ENCODE measurements around the gene CBFA2T3.

The CBFA2T3 gene

GRCh38 chr16:88884569-88885271 is 92.3 kb downstream of the CBFA2T3 start:
- DNase-seq = no peak

GRCh38 chr16:88883946-88884345 is 93.1 kb downstream of the CBFA2T3 start:
- no peak for DNase-seq

- DNase-seq = no peak
These were observed 93.7 kb downstream of the CBFA2T3 start for GRCh38 chr16:88883117-88883895.

- DNase-seq = peak; percentile 19
These were observed 94.5 kb downstream of the CBFA2T3 start for GRCh38 chr16:88882358-88883030.

DNA sequence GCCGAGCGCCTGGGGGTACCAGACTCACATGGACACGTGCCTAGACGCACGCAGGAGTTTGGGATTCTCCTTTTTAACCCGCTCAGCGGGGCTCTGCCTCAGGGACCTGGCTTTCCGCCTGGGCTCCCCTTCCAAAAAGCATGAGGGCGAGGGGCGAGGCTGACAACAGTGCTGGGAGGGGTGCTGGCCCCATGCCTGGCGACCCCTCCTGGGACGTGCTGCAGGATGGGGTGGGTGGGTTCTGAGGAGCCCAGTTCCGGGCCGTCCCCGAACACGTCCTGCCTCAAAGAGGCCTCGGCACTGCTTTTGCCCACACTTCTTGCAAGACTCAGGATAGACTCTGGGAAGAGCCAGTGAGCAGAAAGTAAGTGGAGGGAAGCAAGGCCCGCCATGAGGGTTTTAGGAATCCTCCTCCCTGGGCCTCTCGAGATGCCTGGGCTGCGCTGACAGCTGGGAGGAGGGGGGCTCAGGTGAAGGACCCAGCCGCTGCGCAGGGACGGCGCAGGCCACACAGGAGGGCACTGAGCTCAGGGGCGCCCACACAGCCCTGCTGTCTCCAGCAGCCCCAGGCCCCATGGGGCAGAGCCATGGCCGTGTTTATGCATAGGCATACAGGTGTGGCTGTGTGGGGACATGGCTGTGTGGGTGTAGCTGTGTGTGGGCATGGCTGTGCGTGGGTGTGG is 95.2 kb downstream of the CBFA2T3 start:
- DNase-seq = no peak

DNA sequence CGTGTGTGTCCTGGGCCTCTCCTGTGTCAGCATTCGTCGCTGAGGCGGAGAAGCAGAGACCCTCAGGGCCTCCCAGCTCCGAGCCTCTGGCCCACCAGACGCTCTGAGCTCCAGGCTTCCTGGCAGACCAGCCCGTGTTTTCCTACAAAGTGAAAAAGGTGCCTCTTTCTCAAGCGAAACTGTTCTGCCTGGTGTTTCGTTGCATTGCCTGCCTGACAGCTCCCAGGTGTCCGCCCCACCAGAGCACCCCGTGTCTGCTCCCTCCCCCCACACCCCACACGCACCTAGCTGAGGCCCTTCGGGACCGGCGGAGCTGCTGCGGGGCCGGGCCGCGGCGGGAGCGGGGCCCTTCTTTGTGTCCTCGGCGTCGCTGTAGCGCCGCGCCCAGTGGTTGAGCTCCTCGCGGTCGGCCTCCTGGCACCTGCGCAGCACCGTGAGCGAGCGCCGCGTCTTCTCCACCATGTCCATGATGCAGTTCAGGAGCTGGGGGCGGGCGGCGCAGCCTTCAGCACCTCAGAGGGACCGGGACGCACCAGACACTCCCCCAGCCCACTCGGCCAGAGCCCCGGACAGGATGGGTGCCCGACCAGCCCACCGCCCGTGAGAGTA is 95.9 kb downstream of the CBFA2T3 start:
- no peak for DNase-seq

- DNase-seq = no peak
These were observed 96.6 kb downstream of the CBFA2T3 start for GRCh38 chr16:88880226-88881006.

GRCh38 chr16:88879788-88880055 is 97.3 kb downstream of the CBFA2T3 start:
- no peak for DNase-seq

GRCh38 chr16:88878967-88879787 is 97.8 kb downstream of the CBFA2T3 start:
- DNase-seq = no peak

DNA sequence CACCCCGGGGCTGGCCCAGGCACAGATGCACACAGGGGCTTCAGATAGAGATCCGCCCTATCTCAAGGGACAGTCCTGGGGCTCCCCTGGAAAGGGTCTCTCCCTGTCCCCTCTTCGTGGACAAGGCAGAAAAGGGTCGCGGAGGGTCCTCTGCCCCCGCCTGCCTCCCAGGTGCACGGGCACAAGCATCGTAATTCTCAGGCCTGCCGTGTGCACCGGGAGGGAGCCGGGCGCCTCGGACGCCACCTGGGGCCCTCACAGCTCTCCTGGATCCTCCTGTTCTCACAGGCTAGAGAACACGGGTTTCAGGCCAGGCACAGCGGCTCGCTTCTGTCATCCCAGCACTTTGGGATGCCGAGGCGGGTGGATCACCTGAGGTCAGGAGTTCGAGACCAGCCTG is 98.7 kb downstream of the CBFA2T3 start:
- no peak for DNase-seq

- DNase-seq = no peak
These were observed 99.3 kb downstream of the CBFA2T3 start for GRCh38 chr16:88877564-88878289.

DNA sequence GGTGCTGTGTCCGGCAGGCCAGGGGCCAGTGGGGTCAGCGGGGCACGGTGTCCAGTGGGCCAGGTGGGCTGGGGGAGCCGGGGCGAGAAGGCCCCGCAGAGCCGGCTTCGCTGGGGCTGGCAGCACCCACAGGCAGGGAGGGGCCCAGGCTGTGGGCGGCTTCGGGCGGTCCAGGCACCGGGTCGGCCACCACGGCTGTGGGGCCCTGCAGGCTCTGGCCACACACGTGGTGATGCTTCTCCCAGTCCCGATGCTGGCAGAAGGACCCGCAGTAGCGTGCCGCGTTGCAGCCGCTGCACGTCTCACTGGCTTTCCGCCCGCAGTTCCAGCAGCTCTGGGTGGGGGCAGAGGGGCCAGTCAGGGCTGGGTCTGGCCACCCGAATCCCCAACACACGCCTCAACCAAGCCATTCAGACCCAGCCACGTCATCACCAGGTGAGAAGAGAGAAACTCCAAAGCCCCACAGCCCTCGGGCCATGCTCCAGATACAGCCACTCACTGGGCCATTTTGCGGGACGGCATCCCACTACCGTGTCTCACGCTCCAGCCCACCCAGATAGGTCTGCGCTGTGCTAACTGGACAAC is 100.0 kb downstream of the CBFA2T3 start:
- no peak for DNase-seq

DNA sequence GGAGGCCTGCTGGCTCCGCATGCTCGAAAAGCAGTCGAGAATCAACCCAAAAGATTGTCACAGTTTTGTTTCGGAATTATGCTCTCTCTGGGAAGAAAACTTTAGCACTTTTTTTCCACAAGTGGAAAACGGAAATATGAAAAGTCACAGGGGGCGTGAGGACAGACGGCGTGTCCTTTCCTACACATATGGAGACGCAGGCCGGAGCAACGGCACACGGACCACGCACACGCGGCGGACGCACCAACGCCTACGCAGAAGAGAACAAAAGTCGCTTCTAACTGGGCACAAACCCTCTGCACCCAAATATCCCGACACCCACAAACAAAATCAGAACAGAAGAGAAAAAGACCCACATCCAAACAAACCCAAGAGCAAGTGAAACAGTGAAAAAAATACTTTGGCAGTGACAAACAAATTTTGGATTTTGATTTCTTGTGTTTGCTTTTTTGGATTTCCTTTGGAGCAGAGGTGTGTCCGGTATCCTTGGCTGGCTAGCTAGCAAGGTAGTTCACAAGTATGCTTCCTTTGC is 101.2 kb downstream of the CBFA2T3 start:
- DNase-seq = no peak

DNA sequence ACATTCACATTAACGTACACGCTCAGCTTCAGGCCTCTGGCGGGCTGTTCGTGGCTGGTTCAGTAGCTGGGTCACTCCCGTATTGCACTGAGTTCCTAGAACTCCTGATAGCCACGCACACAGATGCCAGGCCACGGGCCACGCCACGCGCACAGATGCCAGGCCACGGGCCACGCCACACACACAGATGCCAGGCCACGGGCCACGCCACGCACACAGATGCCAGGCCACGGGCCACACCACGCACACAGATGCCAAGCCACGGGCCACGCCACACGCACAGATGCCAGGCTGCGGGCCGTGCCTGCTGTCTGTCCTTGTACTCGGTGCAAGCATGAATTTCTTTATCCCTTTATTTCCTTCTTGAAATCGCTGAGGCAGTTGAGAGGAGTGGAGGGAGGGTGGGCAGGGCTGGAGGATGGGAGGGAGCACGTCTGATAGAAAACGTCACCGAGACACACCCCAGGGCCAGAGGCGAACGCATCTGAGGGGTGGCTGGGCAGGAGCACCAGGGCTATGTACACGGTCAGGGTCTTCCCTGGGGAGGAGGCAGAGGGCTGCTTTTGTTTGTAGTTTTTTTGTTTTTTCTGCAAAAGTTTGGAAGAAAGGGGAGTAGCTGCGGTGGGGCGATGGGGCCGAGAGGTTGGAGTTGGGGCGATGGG is 101.9 kb downstream of the CBFA2T3 start:
- no peak for DNase-seq

GRCh38 chr16:88872650-88873331 is 104.2 kb downstream of the CBFA2T3 start:
- no peak for DNase-seq

DNA sequence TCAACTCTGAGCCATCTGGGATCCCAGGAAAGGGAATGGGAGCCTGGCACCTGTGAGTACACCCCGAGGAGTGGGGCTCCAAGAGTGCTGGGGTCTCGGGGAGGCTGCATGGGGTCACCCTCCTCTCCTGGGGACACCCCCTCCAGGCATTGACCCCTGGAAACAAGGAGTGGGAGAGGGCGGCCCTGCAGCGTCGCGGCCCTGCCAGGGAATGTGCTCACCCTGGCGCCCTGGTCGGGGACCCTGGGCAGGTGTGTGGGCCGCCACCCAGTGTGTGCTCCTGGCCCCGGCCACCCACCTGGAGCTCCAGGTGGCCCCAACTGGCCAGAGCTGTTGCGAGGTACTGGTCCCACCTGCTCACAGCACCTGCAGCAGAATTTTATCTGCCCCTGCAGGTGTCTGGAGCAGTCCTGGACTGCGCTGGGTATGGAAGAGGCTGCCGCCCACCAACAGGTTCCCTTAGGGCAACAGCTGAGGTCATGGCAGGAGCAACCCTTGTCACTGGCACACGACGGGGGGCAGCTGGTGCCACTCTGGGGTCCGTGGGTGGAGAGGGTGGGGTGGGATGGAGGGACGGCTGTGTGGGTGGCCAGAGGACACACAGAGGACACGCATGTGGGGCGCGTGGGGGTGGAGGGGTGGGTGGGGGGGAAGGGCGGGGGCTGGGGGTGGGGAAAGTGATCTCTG is 105.1 kb downstream of the CBFA2T3 start:
- DNase-seq = no peak

GRCh38 chr16:88871349-88871702 is 105.7 kb downstream of the CBFA2T3 start:
- DNase-seq = no peak

Measured in CD4-positive, alpha-beta T cell treated with Interleukin-10 for 1 hour (primary cell).